GM19438 (cell line): Measurements from ENCODE around the gene FGGY.
"Not testable (repeated sequence)": the region's sequence is repeated elsewhere in the genome, so short reads cannot be mapped to it uniquely, and the experiment has no call there.

Experiments
- ATAC-seq: cut with Tn5 transposase; IDR thresholded peaks from one replicate; pipeline ENCODE4 v1.9.1; 2021; ENCODE audit warnings: low read depth; ENCODE audit not compliant: unreplicated experiment

Gene FGGY

GRCh38 chr1:59432531-59433439 is 135.9 kb downstream of the FGGY start:
- peak; percentile 94 for ATAC-seq

- ATAC-seq, result no peak
Observed at GRCh38 chr1:59433440-59433813, 136.5 kb downstream of the FGGY start.

- ATAC-seq, result no peak
Observed at GRCh38 chr1:59434336-59434735, 137.4 kb downstream of the FGGY start.

GRCh38 chr1:59436637-59437036 is 139.7 kb downstream of the FGGY start:
- no peak for ATAC-seq

- ATAC-seq, result no peak
Observed at GRCh38 chr1:59438058-59438560, 141.2 kb downstream of the FGGY start.

- no peak for ATAC-seq
Observed at GRCh38 chr1:59442492-59442891, 145.6 kb downstream of the FGGY start.

GRCh38 chr1:59443310-59443709 is 146.4 kb downstream of the FGGY start:
- no peak for ATAC-seq

GRCh38 chr1:59444520-59444919 is 147.6 kb downstream of the FGGY start:
- no peak for ATAC-seq

- ATAC-seq, result no peak
Observed at GRCh38 chr1:59445040-59445439, 148.1 kb downstream of the FGGY start.

GRCh38 chr1:59446257-59446901 is 149.5 kb downstream of the FGGY start:
- ATAC-seq, result no peak

- ATAC-seq, result no peak
Observed at GRCh38 chr1:59452026-59452425, 155.1 kb downstream of the FGGY start.

- no peak for ATAC-seq
Observed at GRCh38 chr1:59452559-59452958, 155.7 kb downstream of the FGGY start.

- no peak for ATAC-seq
Observed at GRCh38 chr1:59453297-59453968, 156.5 kb downstream of the FGGY start.

- ATAC-seq, result no peak
Observed at GRCh38 chr1:59455206-59455605, 158.3 kb downstream of the FGGY start.

- ATAC-seq, result no peak
Observed at GRCh38 chr1:59457786-59458185, 160.9 kb downstream of the FGGY start.

- no peak for ATAC-seq
Observed at GRCh38 chr1:59458884-59459283, 162.0 kb downstream of the FGGY start.

- not testable (repeated sequence) for ATAC-seq
Observed at GRCh38 chr1:59462942-59463341, 166.0 kb downstream of the FGGY start.

GRCh38 chr1:59465478-59465877 is 168.6 kb downstream of the FGGY start:
- not testable (repeated sequence) for ATAC-seq

- no peak for ATAC-seq
Observed at GRCh38 chr1:59468828-59469428, 172.0 kb downstream of the FGGY start.

GRCh38 chr1:59471991-59472570 is 175.2 kb downstream of the FGGY start:
- ATAC-seq, result not testable (repeated sequence)
